Measurements from ENCODE around the gene OGFOD1. TPM values are rescaled to one million over a fixed set of nuclear protein-coding genes. Genes with fewer than 3 reads are reported as not detected.

Gene OGFOD1
- total and polyA plus RNA-seq, 2 of the 13 experiments (the other 11 are each of a cell fraction or from before 2014, with no cell fraction given), result 35.2 to 81.3 TPM

DNA sequence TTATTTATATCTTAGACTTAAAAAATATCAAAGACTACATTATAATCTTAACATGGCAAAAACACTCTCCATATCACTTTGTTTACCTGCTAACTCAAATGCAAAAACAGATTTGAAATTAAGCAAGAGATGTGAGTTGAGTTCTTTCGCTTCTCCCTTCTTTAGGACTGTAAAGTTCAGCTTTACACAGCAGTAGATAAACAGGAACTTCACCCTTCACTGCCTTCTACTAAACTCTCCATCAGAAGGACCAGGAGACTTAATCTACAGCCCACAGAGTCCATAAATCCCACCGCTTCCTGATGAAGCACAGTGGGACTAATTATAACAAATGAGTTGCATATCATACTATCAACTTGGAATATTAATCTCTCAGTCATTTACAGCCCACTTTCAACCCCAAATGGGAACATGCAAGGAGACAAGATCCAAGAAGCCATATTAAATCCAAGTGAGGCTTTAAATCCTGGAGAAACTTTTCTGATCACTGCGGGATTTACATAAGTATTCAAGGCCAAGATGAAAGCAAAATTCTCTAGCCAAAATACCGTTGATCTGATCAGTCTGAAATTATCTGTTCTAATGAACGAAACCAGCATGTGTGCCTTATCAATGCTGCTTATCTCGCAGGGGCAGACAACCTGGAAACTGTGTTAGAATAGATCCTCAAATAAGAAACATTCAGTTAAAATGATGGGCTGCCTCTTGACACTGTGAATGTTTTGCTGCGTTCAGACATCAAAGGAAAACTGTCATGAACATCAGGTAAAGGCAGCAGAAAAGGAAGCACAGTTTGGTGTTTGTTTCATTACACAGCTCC lies 27.6 kb upstream of the OGFOD1 start:
- POLR2A ChIA-PET, result interaction anchor here (1.0 to 2.4 kb wide), 5 partner anchors 10 to 28 kb away, joined by 3 to 8 read pairs (median 6); partner anchors contain the start of genes NUDT21 and OGFOD1
- TF ChIP-seq, protein P1, sequence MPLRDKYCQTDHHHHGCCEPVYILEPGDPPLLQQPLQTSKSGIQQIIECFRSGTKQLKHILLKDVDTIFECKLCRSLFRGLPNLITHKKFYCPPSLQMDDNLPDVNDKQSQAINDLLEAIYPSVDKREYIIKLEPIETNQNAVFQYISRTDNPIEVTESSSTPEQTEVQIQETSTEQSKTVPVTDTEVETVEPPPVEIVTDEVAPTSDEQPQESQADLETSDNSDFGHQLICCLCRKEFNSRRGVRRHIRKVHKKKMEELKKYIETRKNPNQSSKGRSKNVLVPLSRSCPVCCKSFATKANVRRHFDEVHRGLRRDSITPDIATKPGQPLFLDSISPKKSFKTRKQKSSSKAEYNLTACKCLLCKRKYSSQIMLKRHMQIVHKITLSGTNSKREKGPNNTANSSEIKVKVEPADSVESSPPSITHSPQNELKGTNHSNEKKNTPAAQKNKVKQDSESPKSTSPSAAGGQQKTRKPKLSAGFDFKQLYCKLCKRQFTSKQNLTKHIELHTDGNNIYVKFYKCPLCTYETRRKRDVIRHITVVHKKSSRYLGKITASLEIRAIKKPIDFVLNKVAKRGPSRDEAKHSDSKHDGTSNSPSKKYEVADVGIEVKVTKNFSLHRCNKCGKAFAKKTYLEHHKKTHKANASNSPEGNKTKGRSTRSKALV (CRISPR knock-in tag; IDR thresholded peaks at IDR 0.05), result peak; percentile 64; the same call in 1 of the 2 replicates
- peak; percentile 34; the same call in 1 of the 2 replicates for TF ChIP-seq SAP130 (CRISPR knock-in tag; IDR thresholded peaks at IDR 0.05; ENCODE audit: low read depth)
- 0 out of 2 replicates have a peak, but pooled peaks have one; percentile 21 for TF ChIP-seq HNF4G (IDR thresholded peaks at IDR 0.05; ENCODE audit: borderline replicate concordance, low read depth, low read length)
- TF ChIP-seq HNF4G (CRISPR knock-in tag; IDR thresholded peaks at IDR 0.05; ENCODE audit: borderline replicate concordance, low read depth), result no peak
- TF ChIP-seq ZNF775 (CRISPR knock-in tag; IDR thresholded peaks at IDR 0.05; ENCODE audit: borderline replicate concordance), result peak; percentile 68; the same call in 1 of the 2 replicates
- peak; percentile 48; the same call in 1 of the 2 replicates for TF ChIP-seq ZMAT3 (CRISPR knock-in tag; conservative IDR thresholded peaks at IDR 0.05)
- TF ChIP-seq, protein P2, sequence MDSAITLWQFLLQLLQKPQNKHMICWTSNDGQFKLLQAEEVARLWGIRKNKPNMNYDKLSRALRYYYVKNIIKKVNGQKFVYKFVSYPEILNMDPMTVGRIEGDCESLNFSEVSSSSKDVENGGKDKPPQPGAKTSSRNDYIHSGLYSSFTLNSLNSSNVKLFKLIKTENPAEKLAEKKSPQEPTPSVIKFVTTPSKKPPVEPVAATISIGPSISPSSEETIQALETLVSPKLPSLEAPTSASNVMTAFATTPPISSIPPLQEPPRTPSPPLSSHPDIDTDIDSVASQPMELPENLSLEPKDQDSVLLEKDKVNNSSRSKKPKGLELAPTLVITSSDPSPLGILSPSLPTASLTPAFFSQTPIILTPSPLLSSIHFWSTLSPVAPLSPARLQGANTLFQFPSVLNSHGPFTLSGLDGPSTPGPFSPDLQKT (CRISPR knock-in tag; IDR thresholded peaks at IDR 0.05; ENCODE audit: borderline replicate concordance), result no peak
- TF ChIP-seq CREM (IDR thresholded peaks at IDR 0.05), result 0 out of 2 replicates have a peak, but pooled peaks have one; percentile 9
- no peak for TF ChIP-seq CREM (CRISPR knock-in tag; IDR thresholded peaks at IDR 0.05)
- 0 out of 2 replicates have a peak, but pooled peaks have one; percentile 39 for TF ChIP-seq KLF6 (CRISPR knock-in tag; IDR thresholded peaks at IDR 0.05)
- TF ChIP-seq ZNF781 (CRISPR knock-in tag; IDR thresholded peaks at IDR 0.05; ENCODE audit: borderline replicate concordance, not compliant biosample characterization), result peak; percentile 36
- TF ChIP-seq CEBPG (CRISPR knock-in tag; IDR thresholded peaks at IDR 0.05), result peak; percentile 27; the same call in 1 of the 2 replicates
- TF ChIP-seq, protein P3, sequence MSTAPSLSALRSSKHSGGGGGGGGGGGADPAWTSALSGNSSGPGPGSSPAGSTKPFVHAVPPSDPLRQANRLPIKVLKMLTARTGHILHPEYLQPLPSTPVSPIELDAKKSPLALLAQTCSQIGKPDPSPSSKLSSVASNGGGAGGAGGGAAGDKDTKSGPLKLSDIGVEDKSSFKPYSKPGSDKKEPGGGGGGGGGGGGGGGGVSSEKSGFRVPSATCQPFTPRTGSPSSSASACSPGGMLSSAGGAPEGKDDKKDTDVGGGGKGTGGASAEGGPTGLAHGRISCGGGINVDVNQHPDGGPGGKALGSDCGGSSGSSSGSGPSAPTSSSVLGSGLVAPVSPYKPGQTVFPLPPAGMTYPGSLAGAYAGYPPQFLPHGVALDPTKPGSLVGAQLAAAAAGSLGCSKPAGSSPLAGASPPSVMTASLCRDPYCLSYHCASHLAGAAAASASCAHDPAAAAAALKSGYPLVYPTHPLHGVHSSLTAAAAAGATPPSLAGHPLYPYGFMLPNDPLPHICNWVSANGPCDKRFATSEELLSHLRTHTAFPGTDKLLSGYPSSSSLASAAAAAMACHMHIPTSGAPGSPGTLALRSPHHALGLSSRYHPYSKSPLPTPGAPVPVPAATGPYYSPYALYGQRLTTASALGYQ (CRISPR knock-in tag; IDR thresholded peaks at IDR 0.05), result 0 out of 2 replicates have a peak, but pooled peaks have one; percentile 25
- peak; percentile 33 for TF ChIP-seq HNF4A (CRISPR knock-in tag; IDR thresholded peaks at IDR 0.05)
- TF ChIP-seq ZNF136 (CRISPR knock-in tag; IDR thresholded peaks at IDR 0.05; ENCODE audit: low read depth), result peak; percentile 52; the same call in 1 of the 2 replicates
- TF ChIP-seq GLI4 (CRISPR knock-in tag; IDR thresholded peaks at IDR 0.05; ENCODE audit: borderline replicate concordance), result 0 out of 2 replicates have a peak, but pooled peaks have one; percentile 30
- TF ChIP-seq ZNF792 (CRISPR knock-in tag; IDR thresholded peaks at IDR 0.05), result peak; percentile 16; the same call in 1 of the 2 replicates
- no peak for TF ChIP-seq CREB1 (IDR thresholded peaks at IDR 0.05)
- 0 out of 2 replicates have a peak, but pooled peaks have one; percentile 20 for TF ChIP-seq CREB1 (CRISPR knock-in tag; IDR thresholded peaks at IDR 0.05)

More for the DNA sequence above, 27.6 kb upstream of the OGFOD1 start:
- Histone ChIP-seq H3K79me2 (ENCODE audit: insufficient read depth, low read length) (peaks cover 55% of the 10 kb centered on the region), H3K9ac (ENCODE audit: insufficient read depth, low read depth, low read length) (peak overlapping the region; percentile 85), H3K27ac (ENCODE audit: extremely low read length, insufficient read depth, low read length) (peak overlapping the region; percentile 68), H3K27me3 (ENCODE audit: control insufficient read depth in 1 of 2, insufficient read depth in 2 of 2, low read length in 2 of 2) (no peaks in the 10 kb centered on the region; a peak in 2 of 5 replicates), H2AFZ (ENCODE audit: low read length) (peak overlapping the region; percentile 79), H4K20me1 (ENCODE audit: insufficient read depth, low read length) (peaks cover 11% of the 10 kb centered on the region), H3K9me3 (ENCODE audit: low read length) (no peaks in the 10 kb centered on the region), H3K4me3 (replicated peaks in 1 of 3; ENCODE audit: insufficient read depth in 1 of 3, low read depth in 2 of 3, low read length in 3 of 3) (peak overlapping the region; percentile 78 to 90 (median 89)), H3K4me1 (ENCODE audit: insufficient read depth, low read length) (peaks cover 60% of the 10 kb centered on the region), H3K4me2 (ENCODE audit: low read depth, low read length) (peak overlapping the region; percentile 89), H3K36me3 (replicated peaks in 1 of 2; ENCODE audit: control insufficient read depth in 1 of 2, insufficient read depth in 2 of 2, low read length in 2 of 2) (peaks cover 0 to 3% of the 10 kb centered on the region in 2 experiments; a peak in 2 of 5 replicates)
- BruUV-seq (replicated peaks), result TSS peak; percentile 58
- CTCF ChIA-PET (ENCODE audit: low intra/inter-chr PET ratio, low total read pairs), result no interaction called here
- WGBS (ENCODE audit: low lambda C conversion rate), result 3% methylated on average over 7 of the region's 7 CpGs
- in situ Hi-C loops (cut with HindIII; ENCODE audit: extremely low pct_ligation_motif_present, low pct_unique_long_range_greater_than_20kb), result no loop called here
- DNase-seq (ENCODE audit: low spot score) (peak; percentile 39), FAIRE-seq (no peak), ATAC-seq (0 out of 3 replicates have a peak, but pooled peaks have one; percentile 13)
- intact Hi-C loops (cut with micrococcal nuclease; ENCODE audit: unreplicated experiment), result loop anchor here (2.0 kb wide), 2 partner anchors 15 to 27 kb away; partner anchors contain the start of genes NUDT21 and OGFOD1

Measured in HepG2 (cell line).